Spleen (tissue), 7 donors: Measurements from ENCODE around the gene ADARB2.

ENCODE experiments used
- CTCF ChIP-seq, 11 experiments: fragments of 200-600 bp in 7 of 11; fragments of 450-650 bp in 4 of 11; sonication (generic) in 4 of 11; IDR thresholded peaks in 8 of 11; conservative IDR thresholded peaks in 3 of 11; 1 replicate in 7 of 11; 2 replicates in 4 of 11; pipeline versions ENCODE4 v1.4.0 to v1.8.0; 2016 to 2021; ENCODE audit warnings: antibody characterized with exemption in 11 of 11, inconsistent platforms in 4 of 11, mild to moderate bottlenecking in 1 of 11
- POLR2AphosphoS5 ChIP-seq, 3 donors: sonication (generic); formaldehyde crosslinking; IDR thresholded peaks; one replicate each; pipeline ENCODE4 v1.5.1; 2017; ENCODE audit warnings: antibody characterized with exemption in 3 of 3
- donor health status: DM: no; HTN: no; CAD: no; lungs with moderate emphysema.
- donor health status: DM: no; HTN: no; CAD: no.
- donor health status: DM: no; HTN: no; CAD: no.

GRCh38 chr10:1539216-1539615, 198.1 kb downstream of the ADARB2 start:
- no peak for TF ChIP-seq CTCF (IDR thresholded peaks at IDR 0.05 in 8 of 11, conservative IDR thresholded peaks at IDR 0.05 in 3 of 11)
- TF ChIP-seq POLR2AphosphoS5 (IDR thresholded peaks at IDR 0.05): no peak
